ENCODE measurements around the gene ZSCAN32.

The ZSCAN32 gene

DNA sequence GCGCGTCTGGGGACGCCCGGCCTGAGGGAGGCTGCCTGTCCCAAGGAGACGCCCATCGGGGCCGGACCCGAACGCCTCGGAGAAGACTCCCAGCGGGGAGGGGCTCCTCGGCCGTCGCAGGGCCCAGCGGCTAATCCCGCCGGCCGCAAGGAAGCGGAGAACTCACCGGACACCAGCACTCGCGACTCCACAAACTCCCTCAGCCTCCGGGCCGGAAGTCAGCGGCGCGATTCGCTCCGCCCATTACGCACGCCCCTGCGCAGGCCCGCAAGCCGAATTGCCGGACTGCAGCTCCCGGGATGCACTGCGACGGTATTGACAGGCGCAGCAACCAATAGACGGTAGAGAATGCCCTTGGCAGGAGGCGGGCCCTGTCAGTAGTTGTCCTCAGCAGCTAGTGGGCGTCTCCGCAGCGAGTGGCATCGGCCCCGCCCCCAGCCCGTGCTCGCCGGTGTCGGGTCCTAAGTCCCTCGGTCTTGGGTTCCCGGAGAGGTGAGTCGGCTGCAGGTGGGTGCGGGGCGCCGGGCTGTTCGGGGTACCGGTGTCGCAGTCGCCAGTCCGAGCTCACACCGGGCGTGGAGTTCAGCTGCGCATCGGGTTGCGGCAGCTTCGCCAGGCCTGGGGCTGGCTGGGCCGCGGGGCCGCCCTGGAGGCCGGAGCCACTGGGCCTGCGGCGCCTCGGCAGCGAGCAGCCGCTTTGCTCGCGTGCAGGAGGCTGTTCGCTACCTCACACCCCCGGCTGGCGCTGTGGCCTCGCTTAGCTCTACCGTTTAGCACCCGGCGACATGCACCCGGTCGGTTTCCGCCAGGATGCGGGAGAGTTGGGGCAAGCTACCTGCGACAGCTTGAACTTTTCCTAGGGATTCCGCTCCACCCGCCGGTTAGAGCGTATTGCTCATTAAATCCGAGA is at the start of gene ZSCAN32, which contains the start of gene ZNF174:
TSS of gene ZSCAN32 (minus strand) at position 226 of the 910 bp plus-strand sequence. CDS start 3,447 bp downstream, outside the sequence.
TSS of gene ZNF174 (plus strand) at position 437 of the 910 bp plus-strand sequence. CDS start 790 bp downstream, outside the sequence.
- DNase-seq, result peak; percentile 98

DNA sequence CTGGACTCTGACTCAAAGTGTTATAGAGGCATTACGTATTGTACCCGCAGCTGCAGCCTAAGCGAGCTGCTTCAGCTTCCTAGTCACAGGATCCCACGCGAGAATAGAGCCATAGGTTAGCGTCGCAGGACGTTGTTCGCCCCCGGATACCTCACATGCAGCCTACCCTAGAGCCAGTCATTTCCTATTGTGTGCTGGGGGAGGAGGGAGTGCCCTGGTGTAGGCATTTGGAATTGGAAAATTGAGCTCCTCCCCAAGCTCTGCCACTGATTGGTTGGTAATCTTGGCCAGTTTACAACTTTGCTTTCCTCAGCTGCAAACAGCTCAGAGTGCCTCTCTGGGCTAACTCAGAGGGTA is 43.2 kb upstream of the ZSCAN32 start:
- DNase-seq, result no peak

DNA sequence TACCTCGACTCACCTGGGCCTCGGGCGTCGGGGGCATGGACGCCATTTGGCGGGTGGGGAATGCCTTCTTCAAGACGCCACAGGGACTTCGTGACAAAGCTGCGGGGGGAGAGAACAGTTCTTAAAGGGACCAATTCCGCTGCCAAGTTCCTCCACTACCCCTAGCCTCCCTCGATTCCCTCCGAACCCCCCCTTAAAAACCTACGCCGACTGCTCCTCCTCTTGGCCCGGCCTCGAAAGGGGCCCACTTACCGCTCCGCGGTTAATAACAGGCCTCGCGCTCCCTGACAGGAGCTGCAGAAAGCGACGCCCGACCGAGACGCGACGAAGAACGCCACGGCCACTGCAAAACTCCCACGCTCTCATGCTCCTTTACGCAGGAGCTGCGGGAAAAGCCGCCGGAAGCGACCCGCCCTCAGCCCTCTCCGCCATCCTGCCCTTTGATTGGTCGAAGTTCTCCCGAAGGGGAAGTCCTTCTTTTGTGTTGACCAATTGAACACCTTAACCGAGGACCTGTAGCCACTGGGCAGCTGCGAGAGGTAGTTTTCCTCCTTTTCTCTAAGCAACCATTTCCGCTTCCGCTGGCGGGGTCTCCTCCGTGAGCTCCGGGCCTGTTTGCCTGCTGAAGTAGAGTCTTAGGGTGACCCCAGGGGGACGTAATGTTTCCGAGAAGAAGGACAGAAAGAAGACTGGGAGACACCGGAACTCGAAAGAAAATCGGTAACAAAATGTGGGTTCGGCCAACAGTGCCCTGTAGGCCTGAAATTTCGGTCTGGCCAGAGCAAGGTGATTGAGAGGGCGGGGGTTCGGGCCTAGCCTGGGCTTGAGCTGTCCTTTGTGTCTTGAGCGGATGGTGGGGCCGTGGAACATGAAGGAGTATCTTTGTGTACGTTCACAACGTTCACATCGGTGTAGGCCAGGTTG is 42.6 kb upstream of the ZSCAN32 start, which contains the start of the genes NAA60 and ZNF597:
TSS of gene NAA60 (plus strand) at position 573 of the 924 bp plus-strand sequence. CDS start 32,548 bp downstream, outside the sequence.
TSS of gene ZNF597 (minus strand) at position 397 of the 924 bp plus-strand sequence. CDS start at position 46, 351 bp downstream.
- peak; percentile 72 for DNase-seq

DNA sequence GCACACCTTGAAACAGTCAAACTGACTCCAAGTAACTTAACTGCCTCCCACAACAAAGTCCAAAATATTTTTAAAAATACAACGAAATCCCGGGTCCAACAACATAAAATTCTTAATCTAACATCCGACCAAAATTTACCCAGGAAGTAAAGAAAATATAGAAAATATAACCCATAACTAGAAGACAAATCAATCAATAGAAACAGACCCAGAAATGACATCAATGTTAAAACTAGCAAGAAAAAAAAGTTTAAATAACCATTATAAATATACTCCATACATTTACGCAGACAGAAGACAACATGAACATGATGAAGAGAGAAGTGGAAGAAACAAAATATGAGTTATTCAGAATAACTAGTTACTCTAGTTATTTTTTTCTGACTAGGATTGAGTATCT is 38.8 kb upstream of the ZSCAN32 start:
- DNase-seq, result no peak

GRCh38 chr16:3434373-3434772 is 33.6 kb upstream of the ZSCAN32 start:
- DNase-seq, result no peak

DNA sequence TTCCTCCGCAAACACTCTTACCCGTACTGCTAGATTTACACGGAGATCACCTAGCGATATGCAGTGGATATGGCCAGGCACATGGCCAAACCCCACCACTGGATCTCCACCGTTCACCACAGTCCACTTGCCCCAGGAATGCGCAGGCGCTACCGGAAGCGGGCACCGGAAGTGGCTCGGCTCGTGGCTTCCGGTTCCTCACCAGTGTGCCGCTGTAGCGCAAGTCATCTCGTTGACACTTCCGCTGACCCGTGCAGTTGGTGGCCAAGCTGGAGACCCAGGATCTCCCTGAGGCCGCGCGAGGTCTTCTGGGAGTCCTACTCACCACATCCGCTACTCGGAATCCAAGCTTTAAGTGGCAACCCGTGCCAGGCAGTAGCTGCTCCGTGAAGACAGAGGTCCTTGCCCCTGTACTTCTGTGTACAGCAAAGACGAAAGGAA is 31.0 kb upstream of the ZSCAN32 start:
- peak; percentile 43 for DNase-seq

DNA sequence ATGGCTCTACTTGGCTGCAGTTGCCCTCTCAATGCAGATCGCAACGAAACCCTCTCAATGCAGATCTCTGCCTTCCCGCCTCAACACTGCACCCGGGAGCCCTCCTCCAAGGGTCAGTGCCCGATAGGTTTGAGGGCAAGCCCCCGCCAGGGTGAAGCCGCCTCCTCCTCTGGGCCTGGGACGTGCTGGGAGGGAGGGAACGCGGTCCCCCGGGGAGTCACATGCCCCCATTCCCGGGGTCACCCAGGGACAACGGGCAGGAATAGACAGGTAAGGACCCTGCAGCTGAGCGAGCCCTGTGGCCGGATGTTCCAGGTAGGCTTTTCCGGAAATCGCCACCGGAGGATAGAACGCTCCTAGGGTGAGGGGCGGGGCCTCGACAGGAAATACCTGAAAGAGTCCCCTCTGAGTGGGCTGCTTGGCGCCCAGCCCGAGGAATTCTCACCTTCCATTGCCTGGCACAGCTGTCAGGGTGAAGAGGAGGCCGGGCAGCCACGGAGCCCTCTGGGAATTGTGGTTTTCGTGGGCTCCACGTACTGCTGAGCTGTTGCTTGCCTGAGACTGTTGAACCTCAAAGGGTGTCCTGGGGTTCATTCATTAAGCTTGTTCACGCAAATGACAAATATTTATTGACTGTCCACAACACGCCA is 13.1 kb upstream of the ZSCAN32 start:
- DNase-seq, result no peak

DNA sequence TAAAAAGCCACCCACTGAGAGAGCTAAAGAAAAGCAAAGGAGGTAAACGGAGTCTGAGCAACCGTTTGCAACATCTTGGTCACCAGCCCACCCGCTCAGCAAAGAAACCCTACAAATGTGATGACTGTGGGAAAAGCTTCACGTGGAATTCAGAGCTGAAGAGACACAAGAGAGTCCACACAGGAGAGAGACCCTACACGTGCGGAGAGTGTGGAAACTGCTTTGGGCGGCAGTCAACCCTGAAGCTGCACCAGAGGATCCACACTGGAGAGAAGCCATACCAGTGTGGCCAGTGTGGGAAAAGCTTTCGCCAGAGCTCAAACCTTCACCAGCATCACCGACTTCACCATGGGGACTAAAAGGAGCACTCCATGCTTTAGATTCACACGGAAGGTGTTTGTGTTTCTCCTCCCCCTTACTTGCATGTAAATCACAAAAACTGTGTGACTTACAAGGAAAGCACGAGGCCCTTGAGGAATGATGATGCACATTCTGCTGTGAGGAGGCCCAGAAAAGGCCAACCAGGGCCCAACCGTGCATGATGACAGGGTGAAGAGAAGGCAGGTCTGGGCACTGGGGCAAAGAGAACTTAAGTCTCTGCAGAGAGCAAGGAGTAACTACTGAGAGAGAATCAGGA is 7.9 kb upstream of the ZSCAN32 start:
- DNase-seq, result no peak

- DNase-seq, result no peak
Measured at GRCh38 chr16:3401719-3402397, 1.1 kb upstream of the ZSCAN32 start.

- no peak for DNase-seq
Measured at GRCh38 chr16:3400446-3400778, 392 bp downstream of the ZSCAN32 start.

DNA sequence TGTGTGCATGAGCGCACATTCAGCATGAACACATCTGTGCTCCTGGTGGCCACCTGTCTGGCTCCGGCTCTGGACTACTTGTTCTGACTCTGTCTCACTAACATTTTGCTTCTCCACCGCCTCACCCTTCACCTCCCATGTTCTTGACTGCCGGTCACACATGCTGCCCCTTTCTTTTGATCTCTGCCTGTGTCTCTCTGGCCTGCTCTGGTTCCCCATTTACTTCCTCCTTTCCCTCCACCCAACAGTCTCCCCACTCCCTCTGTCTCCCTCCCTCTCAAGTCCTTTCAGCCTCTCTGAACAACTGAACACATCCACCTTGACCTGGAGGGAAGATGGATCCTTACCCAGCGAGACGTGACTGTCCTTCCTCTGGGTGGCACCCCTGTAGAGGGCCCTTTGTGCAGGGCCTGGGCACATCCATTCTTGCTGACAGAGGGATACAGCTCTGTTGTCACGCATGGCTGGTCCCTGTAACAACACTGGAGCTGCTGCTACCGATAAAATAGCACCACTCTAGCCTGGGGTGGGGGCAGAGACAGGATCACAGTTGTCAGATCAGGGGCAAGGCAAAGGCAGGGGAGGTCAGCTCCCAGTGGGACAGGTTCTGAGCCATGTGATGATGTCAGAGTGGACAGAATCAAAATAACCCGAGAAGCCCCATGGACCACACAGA is 11.0 kb downstream of the ZSCAN32 start:
- no peak for DNase-seq

DNA sequence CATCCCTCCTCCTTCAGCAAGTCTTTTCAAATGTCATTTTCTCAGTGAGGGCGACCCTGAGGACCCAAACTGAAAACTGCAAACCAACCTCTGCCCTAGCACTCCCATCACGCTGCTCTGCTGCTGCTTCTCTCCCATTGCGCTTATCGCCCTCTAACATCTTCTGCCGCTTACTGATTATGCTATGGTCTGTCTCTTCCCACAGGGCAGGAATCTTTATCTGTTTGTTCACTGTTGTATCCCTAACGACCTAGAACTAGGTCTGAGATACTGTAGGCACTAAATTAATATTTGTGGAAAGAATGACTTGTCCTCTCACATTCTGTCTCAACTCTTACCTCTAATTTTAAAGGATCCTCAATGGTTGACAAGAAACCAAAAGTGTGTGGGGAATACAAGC is 12.5 kb downstream of the ZSCAN32 start:
- DNase-seq, result no peak

- no peak for DNase-seq
Measured at GRCh38 chr16:3383045-3383448, 17.8 kb downstream of the ZSCAN32 start.

DNA sequence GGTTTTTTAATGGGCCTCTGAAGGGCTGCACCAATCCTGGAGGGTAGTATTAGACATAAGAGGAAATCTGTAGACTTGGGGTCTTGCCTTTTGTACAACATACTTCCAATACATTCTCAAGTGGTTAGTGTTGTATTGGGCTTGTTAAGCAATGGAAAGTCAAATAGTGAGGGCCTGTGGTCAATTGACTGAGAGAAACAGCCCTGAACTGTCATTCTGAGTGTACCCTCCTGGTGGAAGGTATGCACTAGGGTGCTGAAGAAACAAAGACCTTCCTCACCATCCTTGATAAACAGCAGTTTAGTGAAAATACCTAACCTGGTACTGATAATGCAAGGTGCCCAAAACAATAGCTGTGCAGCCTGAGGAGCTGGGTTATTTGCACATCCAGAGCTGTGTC is 22.9 kb downstream of the ZSCAN32 start:
- DNase-seq, result no peak

- DNase-seq, result no peak
Measured at GRCh38 chr16:3375680-3376079, 25.1 kb downstream of the ZSCAN32 start.

GRCh38 chr16:3369073-3369472 is 31.7 kb downstream of the ZSCAN32 start:
- DNase-seq, result no peak

- peak; percentile 76 for DNase-seq
Measured at GRCh38 chr16:3364774-3365427, 35.9 kb downstream of the ZSCAN32 start.

DNA sequence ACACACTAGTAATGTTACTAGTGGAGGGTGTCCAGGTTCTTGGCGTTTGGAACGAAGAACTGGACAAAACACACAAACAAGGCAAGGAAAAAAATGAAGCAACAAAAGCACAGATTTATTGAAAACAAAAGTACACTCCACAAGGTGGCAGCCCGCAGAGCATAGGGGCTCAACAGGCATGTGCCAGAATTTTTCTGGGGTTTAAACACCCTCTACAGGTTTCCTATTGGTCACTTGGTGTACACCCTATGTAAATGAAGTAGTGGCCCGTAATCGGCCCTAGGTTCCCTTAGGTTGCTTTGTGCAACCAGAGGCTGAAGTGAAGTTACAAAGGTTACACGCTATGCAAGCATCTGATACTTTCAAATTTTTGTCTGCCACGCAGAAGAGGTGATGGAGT is 37.0 kb downstream of the ZSCAN32 start:
- no peak for DNase-seq

- DNase-seq, result no peak
Measured at GRCh38 chr16:3362931-3363330, 37.9 kb downstream of the ZSCAN32 start.

DNA sequence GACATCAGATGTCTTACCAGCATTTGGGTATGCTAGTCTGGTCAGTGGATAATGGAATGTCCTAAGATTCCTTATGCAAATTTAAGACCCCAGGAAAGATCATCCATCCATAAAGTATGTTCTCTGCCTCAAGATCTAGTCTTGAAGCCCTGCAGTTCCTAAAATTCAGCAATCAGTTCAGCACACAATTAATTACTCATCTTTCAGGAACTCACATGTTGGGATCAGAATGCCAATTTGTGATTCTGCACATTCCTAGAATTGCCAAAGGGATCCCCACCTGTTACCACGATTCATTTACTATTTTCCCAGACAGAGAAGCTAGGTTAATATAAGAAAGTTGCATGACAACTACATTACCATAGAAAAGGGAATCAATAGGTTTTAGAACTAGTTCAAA is 41.9 kb downstream of the ZSCAN32 start:
- no peak for DNase-seq

DNA sequence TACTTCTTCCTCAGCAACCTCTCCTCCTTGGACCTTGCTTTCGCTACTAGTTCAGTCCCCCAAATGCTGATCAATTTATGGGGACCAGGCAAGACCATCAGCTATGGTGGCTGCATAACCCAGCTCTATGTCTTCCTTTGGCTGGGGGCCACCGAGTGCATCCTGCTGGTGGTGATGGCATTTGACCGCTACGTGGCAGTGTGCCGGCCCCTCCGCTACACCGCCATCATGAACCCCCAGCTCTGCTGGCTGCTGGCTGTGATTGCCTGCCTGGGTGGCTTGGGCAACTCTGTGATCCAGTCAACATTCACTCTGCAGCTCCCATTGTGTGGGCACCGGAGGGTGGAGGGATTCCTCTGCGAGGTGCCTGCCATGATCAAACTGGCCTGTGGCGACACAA is 44.7 kb downstream of the ZSCAN32 start:
- no peak for DNase-seq

Data from activated gamma-delta T cell treated with Interleukin-2 at 50 U/mL for 16 hours (primary cell).